IMR-90 (cell line): ENCODE results near the gene NIPBL. TPM values are rescaled to one million over a fixed set of nuclear protein-coding genes. Genes with fewer than 3 reads are reported as not detected.

Experiments used
- ATAC-seq: fragments of 200-7000 bp; cut with Tn5 transposase; 2 replicates; pipeline ENCODE4 v1.9.1; 2020; ENCODE audit warnings: low read depth, mild to moderate bottlenecking, moderate library complexity
- BruUV-seq: library from RNA; stranded (reverse); fragments of 400-500 nt; replicated peaks from 2 replicates; lab custom pipeline; 2021; lab: Mats Ljungman, UMichigan
- CTCF ChIA-PET: fragments of 300-600 bp; formaldehyde crosslinking; extraction: SDS; loops from one replicate; lab custom pipeline; 2021; ENCODE audit warnings: antibody characterized with exemption; lab: Yijun Ruan, JAX
- POLR2A ChIA-PET: fragments of 300-600 bp; sonication (Branson Sonifier 250); formaldehyde crosslinking; loops from one replicate; lab custom pipeline; 2022; ENCODE audit warnings: antibody characterized with exemption; ENCODE audit not compliant: unreplicated experiment; lab: Charles Lee
- DNase-seq: peaks from one replicate; pipeline ENCODE4 v3.0.0; 2013
- H2AFZ ChIP-seq: replicated peaks from 2 replicates; pipeline ENCODE3; 2013; ENCODE audit warnings: low read length, mild to moderate bottlenecking; ENCODE audit not compliant: poor library complexity
- H2AK5ac ChIP-seq: 2 replicates; pipeline ENCODE4 v1.6.1; 2013; ENCODE audit warnings: low read depth, low read length, inconsistent platforms
- H2AK9ac ChIP-seq: replicated peaks from 2 replicates; pipeline ENCODE3; 2013; ENCODE audit warnings: mild to moderate bottlenecking, low read depth, low read length, moderate library complexity; ENCODE audit not compliant: poor library complexity
- H2BK120ac ChIP-seq: 2 replicates; pipeline ENCODE4 v1.6.1; 2013; ENCODE audit warnings: low read depth, low read length, inconsistent platforms
- H2BK15ac ChIP-seq: 3 replicates; pipeline ENCODE4 v1.6.1; 2013; ENCODE audit warnings: low read depth, low read length, inconsistent platforms
- H2BK20ac ChIP-seq: 2 replicates; pipeline ENCODE4 v1.6.1; 2013; ENCODE audit warnings: low read depth, mild to moderate bottlenecking, inconsistent platforms, low read length, moderate library complexity
- H2BK5ac ChIP-seq: 2 replicates; pipeline ENCODE4 v1.6.1; 2013; ENCODE audit warnings: mild to moderate bottlenecking, low read depth, low read length, inconsistent platforms; ENCODE audit not compliant: poor library complexity, severe bottlenecking
- H3K14ac ChIP-seq: replicated peaks from 2 replicates; pipeline ENCODE4 v1.6.1; 2013; ENCODE audit warnings: low read depth, low read length, inconsistent platforms
- H3K18ac ChIP-seq: 2 replicates; pipeline ENCODE4 v1.6.1; 2013; ENCODE audit warnings: low read depth, low read length, control low read depth
- H3K23ac ChIP-seq: 2 replicates; pipeline ENCODE4 v1.6.1; 2013; ENCODE audit warnings: low read depth, low read length, inconsistent platforms
- H3K27ac ChIP-seq: 2 replicates; pipeline ENCODE4 v1.5.1; 2013; ENCODE audit warnings: mild to moderate bottlenecking, control low read depth, low read length; ENCODE audit not compliant: insufficient read depth
- H3K27me3 ChIP-seq: 2 replicates; pipeline ENCODE4 v1.6.1; 2013; ENCODE audit warnings: low read length; ENCODE audit not compliant: control insufficient read depth, insufficient read depth
- H3K36me3 ChIP-seq: 2 replicates; pipeline ENCODE4 v1.6.1; 2013; ENCODE audit warnings: low read length, mixed read lengths; ENCODE audit not compliant: control insufficient read depth, insufficient read depth
- H3K4ac ChIP-seq: 2 replicates; pipeline ENCODE4 v1.6.1; 2013; ENCODE audit warnings: low read depth, low read length, inconsistent platforms
- H3K4me1 ChIP-seq: 2 replicates; pipeline ENCODE4 v1.6.1; 2013; ENCODE audit warnings: low read length, mixed read lengths; ENCODE audit not compliant: control insufficient read depth, insufficient read depth
- H3K4me2 ChIP-seq: 2 replicates; pipeline ENCODE4 v1.6.1; 2013; ENCODE audit warnings: low read depth, mild to moderate bottlenecking, control low read depth, low read length, moderate library complexity
- H3K4me3 ChIP-seq: 2 replicates; pipeline ENCODE4 v1.5.1; 2013; ENCODE audit warnings: low read depth, mild to moderate bottlenecking, control low read depth, low read length, moderate library complexity; ENCODE audit not compliant: insufficient read depth
- H3K56ac ChIP-seq: 2 replicates; pipeline ENCODE4 v1.6.1; 2013; ENCODE audit warnings: low read length, inconsistent platforms; ENCODE audit not compliant: insufficient read depth; ENCODE audit errors: extremely low read depth
- H3K79me1 ChIP-seq, 2 experiments: 2 replicates each; pipeline ENCODE4 v1.6.1; 2013; ENCODE audit warnings: low read length in 2 of 2, inconsistent platforms in 1 of 2, low read depth in 1 of 2
- H3K9ac ChIP-seq: 2 replicates; pipeline ENCODE4 v1.6.1; 2013; ENCODE audit warnings: low read depth, low read length, control low read depth
- H3K9me1 ChIP-seq: 2 replicates; pipeline ENCODE4 v1.6.1; 2013; ENCODE audit warnings: low read length, inconsistent platforms; ENCODE audit not compliant: insufficient read depth
- H3K9me3 ChIP-seq: 2 replicates; pipeline ENCODE4 v1.6.1; 2013; ENCODE audit warnings: low read length; ENCODE audit not compliant: control insufficient read depth, insufficient read depth
- H4K20me1 ChIP-seq: 2 replicates; pipeline ENCODE4 v1.6.1; 2013; ENCODE audit warnings: low read length, inconsistent platforms; ENCODE audit not compliant: insufficient read depth
- H4K5ac ChIP-seq: 2 replicates; pipeline ENCODE4 v1.6.1; 2013; ENCODE audit warnings: mild to moderate bottlenecking, low read depth, low read length, control low read depth
- H4K8ac ChIP-seq, 2 experiments: 2 replicates each; pipeline ENCODE4 v1.6.1; 2013; ENCODE audit warnings: low read depth in 2 of 2, low read length in 2 of 2, control low read depth in 1 of 2, inconsistent platforms in 1 of 2
- H4K91ac ChIP-seq: 2 replicates; pipeline ENCODE4 v1.6.1; 2013; ENCODE audit warnings: low read depth, low read length, inconsistent platforms; ENCODE audit not compliant: insufficient read depth
- CTCF ChIP-seq: conservative IDR thresholded peaks from 2 replicates; pipeline ENCODE4 v1.5.1; 2012; ENCODE audit warnings: mild to moderate bottlenecking, low read depth, low read length, improper control_type of control experiment
- FOS ChIP-seq: fragments of 150-350 bp; IDR thresholded peaks from 2 replicates; pipeline ENCODE4 v1.6.1; 2016; ENCODE audit warnings: low read depth, low read length
- MAZ ChIP-seq: IDR thresholded peaks from 2 replicates; pipeline ENCODE4 v1.6.1; 2012; ENCODE audit warnings: low read depth, mild to moderate bottlenecking, low read length, improper control_type of control experiment, moderate library complexity, borderline replicate concordance
- MXI1 ChIP-seq: IDR thresholded peaks from 2 replicates; pipeline ENCODE4 v1.6.1; 2012; ENCODE audit warnings: low read depth, mild to moderate bottlenecking, low read length, moderate library complexity, borderline replicate concordance
- POLR2A ChIP-seq: IDR thresholded peaks from 2 replicates; pipeline ENCODE4 v1.6.1; 2012; ENCODE audit warnings: mild to moderate bottlenecking, low read depth, low read length
- RAD21 ChIP-seq: IDR thresholded peaks from 2 replicates; pipeline ENCODE4 v1.6.1; 2012; ENCODE audit warnings: low read length, improper control_type of control experiment
- RCOR1 ChIP-seq: IDR thresholded peaks from 2 replicates; pipeline ENCODE4 v1.6.1; 2012; ENCODE audit warnings: mild to moderate bottlenecking, low read length, improper control_type of control experiment; ENCODE audit not compliant: insufficient replicate concordance
- RFX5 ChIP-seq: IDR thresholded peaks from 2 replicates; pipeline ENCODE4 v1.8.0; 2012; ENCODE audit warnings: low read depth, mild to moderate bottlenecking, low read length, moderate library complexity
- SMC3 ChIP-seq: fragments of 150-350 bp; IDR thresholded peaks from 2 replicates; pipeline ENCODE4 v1.6.1; 2016; ENCODE audit warnings: low read depth, mild to moderate bottlenecking, antibody characterized with exemption, low read length, moderate library complexity
- USF2 ChIP-seq: fragments of 150-350 bp; IDR thresholded peaks from 2 replicates; pipeline ENCODE4 v1.6.1; 2017; ENCODE audit warnings: mild to moderate bottlenecking, antibody characterized with exemption, low read length, low read depth
- WGBS, 2 experiments: methylation state at CpG; one replicate each; pipeline versions ENCODE4 v1.1.5 to v1.1.7; 2013; ENCODE audit warnings: missing lambda C conversion rate in 2 of 2; ENCODE audit not compliant: insufficient read length in 1 of 2; ENCODE audit errors: extremely low coverage in 2 of 2; 5-methylcytosine and 5-hydroxymethylcytosine counted together
- dilution Hi-C: fragments of 300-500 bp; cut with HindIII; formaldehyde crosslinking; loops from one replicate; pipeline ENCODE4 v1.14.3; 2018; ENCODE audit warnings: low sequenced_read_pairs; ENCODE audit not compliant: unreplicated experiment
- in situ Hi-C: fragments of 300-500 bp; cut with MboI; formaldehyde crosslinking; loops from 3 replicates; pipeline ENCODE4 v1.14.3; 2019; ENCODE audit warnings: low sequenced_read_pairs, inconsistent platforms, mixed read lengths
- intact Hi-C: fragments of 100-400 bp; cut with micrococcal nuclease; formaldehyde crosslinking; loops from 2 replicates; pipeline ENCODE4 v1.10.0; 2022
- polyA plus RNA-seq, 3 experiments: library from polyadenylated mRNA; depleted of rRNA; stranded (reverse); fragments of >200 nt; gene quantifications; 2 replicates each; pipeline ENCODE4 v1.2.3, GENCODE V29; 2012; ENCODE audit warnings: low replicate concordance in 1 of 3
- total RNA-seq: library from RNA; depleted of rRNA; stranded (reverse); fragments of >200 nt; gene quantifications from 2 replicates; pipeline ENCODE4 v1.2.3, GENCODE V29; 2012

The NIPBL gene
- total and polyA plus RNA-seq, 2 of the 4 experiments (the other 2 are of a cell fraction), result 8.4 to 46.4 TPM

- H2AK5ac ChIP-seq, result no peak overlapping the region
- DNase-seq, result peak; percentile 70
- in situ Hi-C loops (no loop called here), intact Hi-C loops (loop anchor here (2.0 to 10.0 kb wide), 2 partner anchors 126 to 626 kb away; partner anchors contain the start of gene NADK2), dilution Hi-C loops (no loop called here)
- H3K79me1 ChIP-seq, result peaks cover 0 to 25% of the 10 kb centered on the region in 2 experiments; a peak in 3 of 4 replicates
- H3K4me2 ChIP-seq, result no peak overlapping the region
- H2BK20ac ChIP-seq, result no peak overlapping the region
- H3K27me3 ChIP-seq, result no peaks in the 10 kb centered on the region
- peaks cover 13% of the 10 kb centered on the region for H4K20me1 ChIP-seq
- POLR2A ChIA-PET, result no interaction called here
- H3K27ac ChIP-seq, result no peak overlapping the region
- ATAC-seq, result peak; percentile 73
- no peak overlapping the region for H2BK15ac ChIP-seq
- H2AFZ ChIP-seq, result no peak overlapping the region
- H4K5ac ChIP-seq, result no peak overlapping the region
- CTCF ChIA-PET, result interaction anchor here (1.5 kb wide), 1 partner anchor 125 kb away, joined by 4 read pairs; no protein-coding TSS in a partner anchor
- no peaks in the 10 kb centered on the region for H3K4me1 ChIP-seq
- no peak overlapping the region for H3K4me3 ChIP-seq
- no peak overlapping the region for H4K8ac ChIP-seq
- no peak overlapping the region for H4K91ac ChIP-seq
- no peak overlapping the region for H3K23ac ChIP-seq
- H3K9me1 ChIP-seq, result no peaks in the 10 kb centered on the region; the same call in 1 of the 2 replicates
- no peak for TF ChIP-seq MXI1
- TF ChIP-seq CTCF, result peak; percentile 65
- TF ChIP-seq RFX5, result no peak
- peak; percentile 47 for TF ChIP-seq SMC3
- TF ChIP-seq RAD21, result peak; percentile 45
- TF ChIP-seq FOS, result no peak
- TF ChIP-seq USF2, result no peak
- no peak for TF ChIP-seq POLR2A
- no peak for TF ChIP-seq RCOR1
- no peak for TF ChIP-seq MAZ
- H3K14ac ChIP-seq, result no peak overlapping the region
- no peak overlapping the region for H2AK9ac ChIP-seq
- H2BK5ac ChIP-seq, result no peak overlapping the region
- no TSS peak for BruUV-seq
- no peak overlapping the region for H2BK120ac ChIP-seq
- H3K36me3 ChIP-seq, result no peaks in the 10 kb centered on the region
- no CpG with 5 or more reads among the region's 2 CpGs for WGBS, 2 experiments
- H3K18ac ChIP-seq, result no peak overlapping the region
- H3K56ac ChIP-seq, result no peak overlapping the region
- no peaks in the 10 kb centered on the region for H3K9me3 ChIP-seq
- H3K4ac ChIP-seq, result no peak overlapping the region
- no peak overlapping the region for H3K9ac ChIP-seq
Measured at GRCh38 chr5:36870399-36871040, 6.0 kb upstream of the NIPBL start.
